ENCODE results near the gene TLE4.

DNA sequence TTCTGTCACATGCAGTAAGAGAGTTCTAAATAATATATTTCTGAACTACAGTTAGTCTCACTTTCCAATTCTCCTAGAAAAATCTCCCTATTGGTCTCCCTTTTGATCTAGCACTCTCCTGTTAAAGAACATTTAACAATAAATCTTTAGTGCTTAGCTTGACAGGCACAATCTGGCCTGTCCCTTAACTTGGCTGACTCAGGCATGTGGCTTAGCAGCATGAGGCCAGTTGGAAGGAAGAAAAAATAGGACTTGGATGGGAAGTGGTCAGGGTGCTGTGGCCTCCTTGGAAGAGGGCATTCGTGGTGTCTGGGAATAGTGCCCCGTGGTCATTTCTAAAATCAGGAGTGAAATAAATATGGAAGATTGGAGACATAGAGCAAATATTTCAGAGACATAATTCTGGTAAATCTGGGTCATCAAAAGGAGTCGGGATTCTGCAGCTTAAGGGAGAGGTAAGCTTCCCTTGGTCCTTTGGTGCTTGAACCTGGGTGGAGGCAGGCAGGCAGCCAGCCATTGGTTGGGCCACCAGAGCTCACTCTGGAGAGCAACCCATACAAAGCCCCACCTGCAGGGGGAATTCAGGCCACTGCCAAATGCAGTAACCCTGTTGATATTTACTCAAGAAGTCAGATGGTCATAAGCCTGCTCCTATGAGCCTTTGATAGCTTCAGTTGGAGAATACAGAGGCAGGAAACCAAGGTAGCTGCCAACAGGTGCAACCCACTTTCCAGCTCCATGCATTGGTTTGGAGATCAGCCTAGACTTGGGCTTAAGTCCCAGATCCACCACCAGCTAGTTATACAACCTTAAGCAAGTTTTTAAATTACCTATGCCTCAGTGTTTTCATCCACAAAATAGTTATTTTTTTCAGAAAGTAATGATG is 28.8 kb upstream of the TLE4 start:
- TF ChIP-seq, protein P1, sequence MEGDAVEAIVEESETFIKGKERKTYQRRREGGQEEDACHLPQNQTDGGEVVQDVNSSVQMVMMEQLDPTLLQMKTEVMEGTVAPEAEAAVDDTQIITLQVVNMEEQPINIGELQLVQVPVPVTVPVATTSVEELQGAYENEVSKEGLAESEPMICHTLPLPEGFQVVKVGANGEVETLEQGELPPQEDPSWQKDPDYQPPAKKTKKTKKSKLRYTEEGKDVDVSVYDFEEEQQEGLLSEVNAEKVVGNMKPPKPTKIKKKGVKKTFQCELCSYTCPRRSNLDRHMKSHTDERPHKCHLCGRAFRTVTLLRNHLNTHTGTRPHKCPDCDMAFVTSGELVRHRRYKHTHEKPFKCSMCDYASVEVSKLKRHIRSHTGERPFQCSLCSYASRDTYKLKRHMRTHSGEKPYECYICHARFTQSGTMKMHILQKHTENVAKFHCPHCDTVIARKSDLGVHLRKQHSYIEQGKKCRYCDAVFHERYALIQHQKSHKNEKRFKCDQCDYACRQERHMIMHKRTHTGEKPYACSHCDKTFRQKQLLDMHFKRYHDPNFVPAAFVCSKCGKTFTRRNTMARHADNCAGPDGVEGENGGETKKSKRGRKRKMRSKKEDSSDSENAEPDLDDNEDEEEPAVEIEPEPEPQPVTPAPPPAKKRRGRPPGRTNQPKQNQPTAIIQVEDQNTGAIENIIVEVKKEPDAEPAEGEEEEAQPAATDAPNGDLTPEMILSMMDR (IDR thresholded peaks at IDR 0.05): no peak
- no peak for TF ChIP-seq POLR2A (IDR thresholded peaks at IDR 0.05)
- TF ChIP-seq POLR2AphosphoS5 (IDR thresholded peaks at IDR 0.05): no peak
